T-helper 2 cell treated with Interferon-gamma antibody and Interleukin-4, amounts not matched to agents 5 μg/mL and 100 μg/mL, for 36 hours (primary cell): ENCODE measurements around the gene WWC2.
"Not testable (repeated sequence)": the region's sequence is repeated elsewhere in the genome, so short reads cannot be mapped to it uniquely, and the experiment has no call there.

Experiments used
- DNase-seq: peaks from one replicate; pipeline ENCODE4 v3.0.0; 2021; ENCODE audit warnings: low spot score
- H3K27ac Mint-ChIP-seq: one replicate; pipeline ENCODE4 v1.8.0; 2021; ENCODE audit warnings: mild to moderate bottlenecking, mixed read lengths
- H3K27me3 Mint-ChIP-seq: one replicate; pipeline ENCODE4 v1.8.0; 2021; ENCODE audit warnings: low read depth, mixed read lengths
- H3K36me3 Mint-ChIP-seq: one replicate; pipeline ENCODE4 v1.8.0; 2021; ENCODE audit warnings: low read depth, mixed read lengths
- H3K4me1 Mint-ChIP-seq: one replicate; pipeline ENCODE4 v1.8.0; 2021; ENCODE audit warnings: low read depth, mixed read lengths
- H3K4me3 Mint-ChIP-seq: one replicate; pipeline ENCODE4 v1.8.0; 2022; ENCODE audit warnings: mild to moderate bottlenecking, moderate library complexity, mixed read lengths
- H3K9me3 Mint-ChIP-seq: one replicate; pipeline ENCODE4 v1.8.0; 2021; ENCODE audit warnings: mixed read lengths

WWC2 gene

GRCh38 chr4:183111452-183111885 is 12.4 kb downstream of the WWC2 start:
- no peak overlapping the region for H3K27ac Mint-ChIP-seq

GRCh38 chr4:183118141-183118540 is 19.1 kb downstream of the WWC2 start:
- no peak for DNase-seq
- H3K27ac Mint-ChIP-seq, result no peak overlapping the region
- peaks cover 10% of the 10 kb centered on the region for H3K27me3 Mint-ChIP-seq
- no peaks in the 10 kb centered on the region for H3K36me3 Mint-ChIP-seq
- H3K4me3 Mint-ChIP-seq, result no peak overlapping the region
- no peaks in the 10 kb centered on the region for H3K4me1 Mint-ChIP-seq
- no peaks in the 10 kb centered on the region for H3K9me3 Mint-ChIP-seq

More at GRCh38 chr4:183111452-183111885, 12.4 kb downstream of the WWC2 start:
- no peak for DNase-seq
- Mint-ChIP-seq H3K36me3 (no peaks in the 10 kb centered on the region), H3K4me1 (no peaks in the 10 kb centered on the region), H3K9me3 (no peaks in the 10 kb centered on the region), H3K4me3 (no peak overlapping the region), H3K27me3 (peaks cover 11% of the 10 kb centered on the region)

- Mint-ChIP-seq H3K9me3 (no peaks in the 10 kb centered on the region), H3K4me3 (no peak overlapping the region), H3K27me3 (peaks cover 10% of the 10 kb centered on the region), H3K4me1 (no peaks in the 10 kb centered on the region), H3K36me3 (no peaks in the 10 kb centered on the region), H3K27ac (no peak overlapping the region)
- DNase-seq, result no peak
Observed at GRCh38 chr4:183118585-183118984, 19.5 kb downstream of the WWC2 start.

- not testable (repeated sequence) for H3K27ac Mint-ChIP-seq, H3K9me3 Mint-ChIP-seq, H3K27me3 Mint-ChIP-seq
Observed at GRCh38 chr4:183121660-183122059, 22.6 kb downstream of the WWC2 start.

GRCh38 chr4:183124228-183124627 is 25.2 kb downstream of the WWC2 start:
- H3K9me3 Mint-ChIP-seq, result no peaks in the 10 kb centered on the region
- H3K27me3 Mint-ChIP-seq, result peaks cover 2% of the 10 kb centered on the region
- H3K36me3 Mint-ChIP-seq, result no peaks in the 10 kb centered on the region
- H3K27ac Mint-ChIP-seq, result no peak overlapping the region
- no peak overlapping the region for H3K4me3 Mint-ChIP-seq
- no peak for DNase-seq
- H3K4me1 Mint-ChIP-seq, result no peaks in the 10 kb centered on the region

More at GRCh38 chr4:183121660-183122059, 22.6 kb downstream of the WWC2 start:
- not testable (repeated sequence) for H3K4me1 Mint-ChIP-seq, H3K36me3 Mint-ChIP-seq, DNase-seq, H3K4me3 Mint-ChIP-seq

GRCh38 chr4:183124865-183125264 is 25.8 kb downstream of the WWC2 start:
- H3K27ac Mint-ChIP-seq, result no peak overlapping the region

GRCh38 chr4:183129125-183129524 is 30.1 kb downstream of the WWC2 start:
- DNase-seq, result no peak
- Mint-ChIP-seq H3K36me3 (no peaks in the 10 kb centered on the region), H3K4me1 (no peaks in the 10 kb centered on the region), H3K9me3 (no peaks in the 10 kb centered on the region), H3K4me3 (no peak overlapping the region), H3K27me3 (peaks cover 5% of the 10 kb centered on the region), H3K27ac (no peak overlapping the region)

More at GRCh38 chr4:183124865-183125264, 25.8 kb downstream of the WWC2 start:
- no peaks in the 10 kb centered on the region for H3K4me1 Mint-ChIP-seq
- H3K9me3 Mint-ChIP-seq, result no peaks in the 10 kb centered on the region
- H3K4me3 Mint-ChIP-seq, result no peak overlapping the region
- peaks cover 2% of the 10 kb centered on the region for H3K27me3 Mint-ChIP-seq
- DNase-seq, result no peak
- no peaks in the 10 kb centered on the region for H3K36me3 Mint-ChIP-seq

GRCh38 chr4:183129675-183130074 is 30.6 kb downstream of the WWC2 start:
- Mint-ChIP-seq H3K4me3 (no peak overlapping the region), H3K27ac (no peak overlapping the region), H3K9me3 (no peaks in the 10 kb centered on the region)

GRCh38 chr4:183130328-183131155 is 31.5 kb downstream of the WWC2 start:
- Mint-ChIP-seq H3K9me3 (no peaks in the 10 kb centered on the region), H3K4me3 (no peak overlapping the region), H3K27ac (no peak overlapping the region), H3K27me3 (peaks cover 5% of the 10 kb centered on the region), H3K4me1 (no peaks in the 10 kb centered on the region), H3K36me3 (no peaks in the 10 kb centered on the region)
- no peak for DNase-seq

More at GRCh38 chr4:183129675-183130074, 30.6 kb downstream of the WWC2 start:
- peaks cover 5% of the 10 kb centered on the region for H3K27me3 Mint-ChIP-seq
- H3K36me3 Mint-ChIP-seq, result no peaks in the 10 kb centered on the region
- no peaks in the 10 kb centered on the region for H3K4me1 Mint-ChIP-seq
- no peak for DNase-seq

GRCh38 chr4:183132081-183132480 is 33.0 kb downstream of the WWC2 start:
- peaks cover 7% of the 10 kb centered on the region for H3K27me3 Mint-ChIP-seq
- DNase-seq, result no peak
- no peak overlapping the region for H3K27ac Mint-ChIP-seq
- H3K4me3 Mint-ChIP-seq, result no peak overlapping the region
- no peaks in the 10 kb centered on the region for H3K9me3 Mint-ChIP-seq
- no peaks in the 10 kb centered on the region for H3K4me1 Mint-ChIP-seq
- H3K36me3 Mint-ChIP-seq, result no peaks in the 10 kb centered on the region

GRCh38 chr4:183132865-183133264 is 33.8 kb downstream of the WWC2 start:
- Mint-ChIP-seq H3K4me3 (no peak overlapping the region), H3K27ac (no peak overlapping the region), H3K9me3 (no peaks in the 10 kb centered on the region), H3K27me3 (peaks cover 7% of the 10 kb centered on the region), H3K4me1 (no peaks in the 10 kb centered on the region), H3K36me3 (no peaks in the 10 kb centered on the region)
- no peak for DNase-seq

GRCh38 chr4:183136855-183137254 is 37.8 kb downstream of the WWC2 start:
- Mint-ChIP-seq H3K9me3 (no peaks in the 10 kb centered on the region), H3K4me1 (no peaks in the 10 kb centered on the region), H3K36me3 (no peaks in the 10 kb centered on the region), H3K27ac (no peak overlapping the region), H3K27me3 (peaks cover 5% of the 10 kb centered on the region), H3K4me3 (no peak overlapping the region)
- DNase-seq, result no peak

GRCh38 chr4:183139058-183139750 is 40.1 kb downstream of the WWC2 start:
- Mint-ChIP-seq H3K9me3 (no peaks in the 10 kb centered on the region), H3K36me3 (no peaks in the 10 kb centered on the region), H3K27ac (no peak overlapping the region), H3K4me3 (no peak overlapping the region), H3K4me1 (no peaks in the 10 kb centered on the region), H3K27me3 (peaks cover 4% of the 10 kb centered on the region)
- DNase-seq, result no peak

GRCh38 chr4:183139972-183140570 is 41.0 kb downstream of the WWC2 start:
- Mint-ChIP-seq H3K4me1 (no peaks in the 10 kb centered on the region), H3K36me3 (no peaks in the 10 kb centered on the region), H3K9me3 (no peaks in the 10 kb centered on the region), H3K27ac (no peak overlapping the region), H3K27me3 (peaks cover 6% of the 10 kb centered on the region), H3K4me3 (no peak overlapping the region)
- DNase-seq, result no peak
